Stimulated activated naive CD8-positive, alpha-beta T cell treated with anti-CD3 and anti-CD28 coated beads, Interleukin-15, Interleukin-2, amounts not matched to agents 100 U/mL and 50 U/mL, for 24 hours (primary cell): ENCODE results near the gene IDH2.

Source experiments
- ATAC-seq: fragments of 150-1000 bp; cut with Tn5 transposase; one replicate; pipeline ENCODE4 v1.10.0; 2021
- DNase-seq: peaks from one replicate; pipeline ENCODE4 v3.0.0; 2021

IDH2 gene

GRCh38 chr15:90063770-90064247, 38.5 kb downstream of the IDH2 start:
- DNase-seq (no peak), ATAC-seq (no peak)

- ATAC-seq (no peak), DNase-seq (no peak)
These were observed 39.1 kb downstream of the IDH2 start for GRCh38 chr15:90062973-90063769.

- no peak for DNase-seq
- ATAC-seq: no peak
These were observed 39.8 kb downstream of the IDH2 start for GRCh38 chr15:90062462-90062932.

- ATAC-seq: no peak
- peak; percentile 39 for DNase-seq
These were observed 40.2 kb downstream of the IDH2 start for GRCh38 chr15:90062023-90062442.

GRCh38 chr15:90060797-90061196, 41.5 kb downstream of the IDH2 start:
- ATAC-seq: no peak
- no peak for DNase-seq

GRCh38 chr15:90059208-90059985, 42.9 kb downstream of the IDH2 start:
- peak; percentile 95 for ATAC-seq
- DNase-seq: peak; percentile 89

GRCh38 chr15:90058775-90059174, 43.5 kb downstream of the IDH2 start:
- ATAC-seq (no peak), DNase-seq (no peak)

- DNase-seq: no peak
- ATAC-seq: no peak
These were observed 44.0 kb downstream of the IDH2 start for GRCh38 chr15:90058308-90058707.

- DNase-seq: no peak
- no peak for ATAC-seq
These were observed 45.7 kb downstream of the IDH2 start for GRCh38 chr15:90056529-90056928.

- ATAC-seq (no peak), DNase-seq (no peak)
These were observed 47.1 kb downstream of the IDH2 start for GRCh38 chr15:90055182-90055581.

GRCh38 chr15:90054618-90055097, 47.6 kb downstream of the IDH2 start:
- no peak for ATAC-seq
- no peak for DNase-seq

- ATAC-seq: no peak
- DNase-seq: no peak
These were observed 48.4 kb downstream of the IDH2 start for GRCh38 chr15:90053685-90054466.

GRCh38 chr15:90051874-90052273, 50.4 kb downstream of the IDH2 start:
- DNase-seq (no peak), ATAC-seq (no peak)

- ATAC-seq (no peak), DNase-seq (no peak)
These were observed 52.3 kb downstream of the IDH2 start for GRCh38 chr15:90049666-90050604.

- no peak for ATAC-seq
- DNase-seq: no peak
These were observed 53.2 kb downstream of the IDH2 start for GRCh38 chr15:90049030-90049429.

GRCh38 chr15:90047956-90048575, 54.2 kb downstream of the IDH2 start:
- ATAC-seq (no peak), DNase-seq (no peak)

- ATAC-seq (no peak), DNase-seq (no peak)
These were observed 55.3 kb downstream of the IDH2 start for GRCh38 chr15:90046911-90047392.

GRCh38 chr15:90046289-90046688, 56.0 kb downstream of the IDH2 start:
- no peak for ATAC-seq
- no peak for DNase-seq

- DNase-seq (no peak), ATAC-seq (no peak)
These were observed 57.3 kb downstream of the IDH2 start for GRCh38 chr15:90044916-90045371.

- ATAC-seq (no peak), DNase-seq (no peak)
These were observed 58.1 kb downstream of the IDH2 start for GRCh38 chr15:90044191-90044590.
